ENCODE data around the gene CYBA. TPM values are rescaled to one million over a fixed set of nuclear protein-coding genes. Genes with fewer than 3 reads are reported as not detected.
A peak's percentile ranks its signal among the peaks of the same experiment; 100 is the strongest.

CYBA gene
- total RNA-seq, 1 donor from 2014 or later = 233 TPM

- Mint-ChIP-seq H3K4me3 (ENCODE audit: low read depth) (no peak overlapping the region), H3K4me1 (ENCODE audit: low read depth) (peaks cover 5% of the 10 kb centered on the region), H3K27ac (no peak overlapping the region), H3K9me3 (no peaks in the 10 kb centered on the region), H3K36me3 (ENCODE audit: low read depth) (peaks cover 29% of the 10 kb centered on the region), H3K27me3 (ENCODE audit: low read depth) (peaks cover 3% of the 10 kb centered on the region)
- intact Hi-C loops (cut with micrococcal nuclease) = no loop called here
- DNase-seq (ENCODE audit: low spot score) = no peak
These were observed 5.4 kb downstream of the CYBA start for GRCh38 chr16:88645455-88645854.

- Mint-ChIP-seq H3K27me3 (ENCODE audit: low read depth) (peaks cover 9% of the 10 kb centered on the region), H3K36me3 (ENCODE audit: low read depth) (peaks cover 19% of the 10 kb centered on the region), H3K4me1 (ENCODE audit: low read depth) (peaks cover 3% of the 10 kb centered on the region), H3K4me3 (ENCODE audit: low read depth) (no peak overlapping the region), H3K27ac (no peak overlapping the region), H3K9me3 (no peaks in the 10 kb centered on the region)
- intact Hi-C loops (cut with micrococcal nuclease) = no loop called here
- no peak for DNase-seq (ENCODE audit: low spot score)
These were observed 7.3 kb downstream of the CYBA start for GRCh38 chr16:88643644-88643932.

DNA sequence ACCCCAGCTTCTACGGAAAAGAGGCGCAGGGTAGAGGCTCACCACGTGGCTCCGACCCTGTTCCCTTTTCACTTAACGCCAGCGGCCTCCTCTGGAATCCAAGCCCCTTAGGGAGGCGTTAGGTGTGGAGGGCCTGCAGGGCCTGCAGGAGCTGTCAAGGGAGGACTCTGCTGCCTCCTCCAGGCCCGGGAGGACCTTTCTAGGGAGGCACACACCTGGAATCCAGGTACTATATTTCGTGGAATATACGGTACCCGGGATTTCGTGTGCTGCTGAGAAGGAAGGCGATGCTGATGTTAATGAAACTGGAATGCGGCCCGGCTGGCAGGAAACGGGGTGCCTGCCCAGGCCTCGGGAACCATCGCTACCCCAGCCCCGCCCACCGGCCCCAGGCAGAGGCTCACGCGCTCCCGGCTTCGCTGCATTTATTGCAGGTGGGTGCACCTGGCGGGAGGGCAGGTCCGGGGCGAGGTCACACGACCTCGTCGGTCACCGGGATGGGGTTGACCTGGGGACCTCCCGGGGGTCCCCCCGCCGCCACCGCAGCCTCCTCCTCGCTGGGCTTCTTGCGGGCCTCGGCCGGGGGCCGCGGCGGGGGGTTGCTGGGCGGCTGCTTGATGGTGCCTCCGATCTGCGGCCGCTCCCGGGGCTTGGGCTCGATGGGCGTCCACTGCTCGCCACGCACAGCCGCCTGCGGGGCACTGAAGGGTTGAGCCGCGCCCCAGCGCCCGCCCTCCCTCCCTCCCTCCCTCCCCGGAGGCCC lies 7.8 kb downstream of the CYBA start:
- Mint-ChIP-seq H3K27ac (no peak overlapping the region), H3K27me3 (ENCODE audit: low read depth) (peaks cover 11% of the 10 kb centered on the region), H3K9me3 (no peaks in the 10 kb centered on the region), H3K36me3 (ENCODE audit: low read depth) (peaks cover 19% of the 10 kb centered on the region), H3K4me1 (ENCODE audit: low read depth) (peaks cover 5% of the 10 kb centered on the region), H3K4me3 (ENCODE audit: low read depth) (no peak overlapping the region)
- intact Hi-C loops (cut with micrococcal nuclease) = no loop called here
- DNase-seq (ENCODE audit: low spot score) = no peak

DNA sequence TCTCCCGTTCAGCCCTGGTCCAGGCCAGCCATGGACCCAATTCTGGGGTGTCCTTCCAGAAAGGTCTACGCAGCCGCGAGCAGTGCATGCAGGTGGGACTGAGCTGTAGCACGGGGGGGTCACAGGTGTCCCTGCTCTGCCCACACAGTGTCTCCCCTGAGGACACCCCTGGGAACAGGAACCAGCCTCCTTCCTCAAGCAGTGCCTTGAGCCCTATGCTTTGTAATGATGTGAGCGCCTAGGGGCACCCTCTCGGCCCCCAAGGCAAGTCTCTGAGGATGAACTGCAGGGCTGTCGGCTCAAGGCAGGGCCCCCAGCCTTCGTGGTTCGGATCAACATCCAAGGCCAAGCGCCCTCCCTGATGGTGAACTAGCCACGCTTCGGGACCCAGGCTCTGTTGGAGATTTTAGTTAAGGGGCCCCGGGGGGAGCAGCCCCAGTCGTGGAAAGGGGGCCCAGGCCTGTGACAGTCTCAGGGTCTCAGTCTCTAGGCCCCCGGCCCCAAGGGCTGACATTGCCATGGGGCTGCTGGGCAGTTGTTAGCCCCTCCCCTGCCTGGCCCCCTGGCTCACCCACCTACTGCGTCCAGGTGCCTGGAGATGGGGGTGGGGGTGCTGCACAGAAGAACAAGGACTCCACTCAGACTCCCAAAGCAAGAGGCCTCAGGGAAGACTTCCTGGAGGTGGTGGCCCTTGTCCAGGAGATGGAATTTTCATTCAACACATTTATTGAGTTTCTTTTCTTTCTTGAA lies 10.2 kb downstream of the CYBA start:
- peaks cover 20% of the 10 kb centered on the region for H3K27me3 Mint-ChIP-seq (ENCODE audit: low read depth)
- no peak overlapping the region for H3K27ac Mint-ChIP-seq
- no peak overlapping the region for H3K4me3 Mint-ChIP-seq (ENCODE audit: low read depth)
- intact Hi-C loops (cut with micrococcal nuclease) = no loop called here
- H3K36me3 Mint-ChIP-seq (ENCODE audit: low read depth) = peaks cover 22% of the 10 kb centered on the region
- H3K4me1 Mint-ChIP-seq (ENCODE audit: low read depth) = peaks cover 18% of the 10 kb centered on the region
- no peak for DNase-seq (ENCODE audit: low spot score)
- H3K9me3 Mint-ChIP-seq = no peaks in the 10 kb centered on the region

GRCh38 chr16:88640039-88640495 lies 10.8 kb downstream of the CYBA start:
- Mint-ChIP-seq H3K36me3 (ENCODE audit: low read depth) (peaks cover 18% of the 10 kb centered on the region), H3K27ac (no peak overlapping the region), H3K9me3 (no peaks in the 10 kb centered on the region), H3K27me3 (ENCODE audit: low read depth) (peaks cover 20% of the 10 kb centered on the region), H3K4me1 (ENCODE audit: low read depth) (peaks cover 20% of the 10 kb centered on the region), H3K4me3 (ENCODE audit: low read depth) (no peak overlapping the region)
- intact Hi-C loops (cut with micrococcal nuclease) = no loop called here
- no peak for DNase-seq (ENCODE audit: low spot score)

DNA sequence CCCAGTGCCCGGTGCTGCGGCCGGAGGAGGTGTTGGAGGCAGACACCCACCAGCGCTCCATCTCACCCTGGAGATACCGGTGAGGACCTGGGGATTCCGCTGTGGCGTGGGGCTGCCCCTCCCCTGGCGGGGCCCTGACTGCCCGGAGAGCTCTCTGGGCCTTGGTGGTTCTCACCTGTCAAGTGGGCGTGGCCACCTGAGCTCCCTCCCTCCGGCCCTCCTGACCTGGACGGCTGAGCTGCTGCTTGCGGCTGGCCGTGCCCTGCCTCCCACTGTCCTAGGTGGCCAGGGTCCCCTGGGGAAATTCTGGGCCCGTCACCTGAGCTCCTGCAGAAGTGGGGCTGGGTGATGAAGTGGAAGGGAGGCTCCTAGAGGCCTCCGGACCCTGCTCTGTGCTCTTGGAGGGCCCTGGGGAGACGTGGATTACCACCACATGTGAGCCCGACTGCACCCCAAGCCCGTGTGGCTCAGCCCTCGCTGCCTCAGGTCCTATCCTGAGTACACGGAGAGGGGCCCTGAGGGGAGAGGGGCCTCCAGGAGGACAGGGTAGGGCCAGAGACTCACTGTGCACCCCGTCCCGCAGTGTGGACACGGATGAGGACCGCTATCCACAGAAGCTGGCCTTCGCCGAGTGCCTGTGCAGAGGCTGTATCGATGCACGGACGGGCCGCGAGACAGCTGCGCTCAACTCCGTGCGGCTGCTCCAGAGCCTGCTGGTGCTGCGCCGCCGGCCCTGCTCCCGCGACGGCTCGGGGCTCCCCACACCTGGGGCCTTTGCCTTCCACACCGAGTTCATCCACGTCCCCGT lies 11.4 kb downstream of the CYBA start:
- no peak for DNase-seq (ENCODE audit: low spot score)
- Mint-ChIP-seq H3K27me3 (ENCODE audit: low read depth) (peaks cover 20% of the 10 kb centered on the region), H3K27ac (no peak overlapping the region), H3K4me1 (ENCODE audit: low read depth) (peaks cover 20% of the 10 kb centered on the region), H3K4me3 (ENCODE audit: low read depth) (no peak overlapping the region), H3K9me3 (no peaks in the 10 kb centered on the region), H3K36me3 (ENCODE audit: low read depth) (peaks cover 15% of the 10 kb centered on the region)
- intact Hi-C loops (cut with micrococcal nuclease) = no loop called here

GRCh38 chr16:88638323-88639230 lies 12.3 kb downstream of the CYBA start, which contains the start of gene IL17C:
IL17C (plus strand) TSS chr16:88638572; CDS start chr16:88638642, 70 bp downstream.
- H3K36me3 Mint-ChIP-seq (ENCODE audit: low read depth) = peaks cover 13% of the 10 kb centered on the region
- no peaks in the 10 kb centered on the region for H3K9me3 Mint-ChIP-seq
- H3K27ac Mint-ChIP-seq = no peak within 1 kb of the TSS
- peaks cover 20% of the 10 kb centered on the region for H3K27me3 Mint-ChIP-seq (ENCODE audit: low read depth)
- DNase-seq (ENCODE audit: low spot score) = no peak
- H3K4me3 Mint-ChIP-seq (ENCODE audit: low read depth) = no peak within 1 kb of the TSS
- H3K4me1 Mint-ChIP-seq (ENCODE audit: low read depth) = peaks cover 20% of the 10 kb centered on the region
- intact Hi-C loops (cut with micrococcal nuclease) = no loop called here

GRCh38 chr16:88636488-88637265 lies 14.2 kb downstream of the CYBA start:
- Mint-ChIP-seq H3K4me3 (ENCODE audit: low read depth) (peak overlapping the region; percentile 37), H3K9me3 (no peaks in the 10 kb centered on the region)

GRCh38 chr16:88635671-88636319 lies 15.1 kb downstream of the CYBA start:
- Mint-ChIP-seq H3K9me3 (no peaks in the 10 kb centered on the region), H3K27ac (no peak overlapping the region), H3K4me1 (ENCODE audit: low read depth) (peaks cover 20% of the 10 kb centered on the region), H3K36me3 (ENCODE audit: low read depth) (peaks cover 23% of the 10 kb centered on the region), H3K4me3 (ENCODE audit: low read depth) (peak overlapping the region; percentile 60), H3K27me3 (ENCODE audit: low read depth) (peaks cover 20% of the 10 kb centered on the region)
- DNase-seq (ENCODE audit: low spot score) = no peak
- intact Hi-C loops (cut with micrococcal nuclease) = no loop called here

More at GRCh38 chr16:88636488-88637265, 14.2 kb downstream of the CYBA start:
- no peak for DNase-seq (ENCODE audit: low spot score)
- peaks cover 20% of the 10 kb centered on the region for H3K4me1 Mint-ChIP-seq (ENCODE audit: low read depth)
- no peak overlapping the region for H3K27ac Mint-ChIP-seq
- intact Hi-C loops (cut with micrococcal nuclease) = no loop called here
- H3K36me3 Mint-ChIP-seq (ENCODE audit: low read depth) = peaks cover 15% of the 10 kb centered on the region
- H3K27me3 Mint-ChIP-seq (ENCODE audit: low read depth) = peaks cover 20% of the 10 kb centered on the region

DNA sequence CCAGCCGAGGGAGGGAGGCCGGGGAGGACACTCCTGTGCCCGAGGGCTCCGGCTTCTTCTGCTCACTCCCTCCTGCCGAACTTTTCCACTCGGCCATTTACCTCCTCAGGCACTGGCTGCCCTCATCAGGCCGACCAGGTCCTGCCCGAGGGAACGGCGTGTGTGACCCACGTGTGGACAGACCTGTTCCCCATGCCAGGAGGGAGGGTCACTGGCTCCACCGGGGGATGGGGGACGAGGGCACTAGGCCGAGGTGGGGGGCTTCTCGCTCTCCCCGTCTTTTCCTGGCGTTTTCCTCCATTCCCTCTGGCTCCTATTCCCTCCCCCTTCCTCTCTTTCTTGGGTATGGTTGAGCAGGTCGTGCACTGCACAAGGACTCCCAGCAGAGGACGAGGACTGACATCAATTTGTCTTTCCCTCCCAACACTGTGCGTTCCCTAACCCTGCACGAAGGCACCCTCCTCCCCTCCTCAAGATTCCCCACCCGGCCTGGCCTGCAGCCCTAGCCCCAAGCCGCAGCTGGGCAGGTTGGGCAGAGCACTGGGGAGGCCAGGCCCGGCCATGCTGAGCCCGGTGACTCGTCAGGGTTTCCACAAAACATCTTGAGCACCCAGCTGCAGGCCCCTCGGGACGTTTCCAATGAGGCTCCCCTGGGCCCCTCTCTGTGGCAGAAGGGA lies 15.7 kb downstream of the CYBA start:
- DNase-seq (ENCODE audit: low spot score) = no peak
- H3K36me3 Mint-ChIP-seq (ENCODE audit: low read depth) = peaks cover 23% of the 10 kb centered on the region
- H3K9me3 Mint-ChIP-seq = no peaks in the 10 kb centered on the region
- intact Hi-C loops (cut with micrococcal nuclease) = no loop called here
- peaks cover 19% of the 10 kb centered on the region for H3K4me1 Mint-ChIP-seq (ENCODE audit: low read depth)
- peaks cover 14% of the 10 kb centered on the region for H3K27me3 Mint-ChIP-seq (ENCODE audit: low read depth)
- H3K4me3 Mint-ChIP-seq (ENCODE audit: low read depth) = peak overlapping the region; percentile 63
- no peak overlapping the region for H3K27ac Mint-ChIP-seq
